Right lobe of liver (tissue), 6 donors: ENCODE results near the gene OSBPL3. TPM values are rescaled to one million over a fixed set of nuclear protein-coding genes. Genes with fewer than 3 reads are reported as not detected.
"Not testable (repeated sequence)": the region's sequence is repeated elsewhere in the genome, so short reads cannot be mapped to it uniquely, and the experiment has no call there.

Experiments
- ATAC-seq, 4 donors: fragments of 200-7000 bp; cut with Tn5 transposase; one replicate each; pipeline ENCODE4 v1.9.1; 2020; ENCODE audit warnings: mild to moderate bottlenecking in 4 of 4, moderate library complexity in 4 of 4
- DNase-seq, 3 donors: peaks; one replicate each; pipeline ENCODE4 v3.0.0-alpha.2; 2020
- H3K27ac ChIP-seq, 3 donors: fragments of 200-600 bp; one replicate each; pipeline ENCODE4 v1.8.0; 2022
- H3K27me3 ChIP-seq, 2 donors: fragments of 200-600 bp; one replicate each; pipeline ENCODE4 v1.8.0; 2022
- H3K36me3 ChIP-seq, 4 donors: fragments of 200-600 bp; sonication (generic) in 1 of 4; one replicate each; pipeline versions ENCODE4 v1.5.1 to v1.8.0; 2017 to 2022; ENCODE audit warnings: control low read depth in 1 of 4
- H3K4me1 ChIP-seq, 4 donors: fragments of 200-600 bp; sonication (generic) in 1 of 4; one replicate each; pipeline versions ENCODE4 v1.5.1 to v1.8.0; 2017 to 2022; ENCODE audit warnings: control low read depth in 1 of 4
- H3K4me3 ChIP-seq, 3 donors: fragments of 200-600 bp; one replicate each; pipeline ENCODE4 v1.8.0; 2022
- H3K9me3 ChIP-seq, 4 donors: fragments of 200-600 bp; sonication (generic) in 1 of 4; one replicate each; pipeline versions ENCODE4 v1.5.1 to v1.8.0; 2017 to 2022; ENCODE audit warnings: control low read depth in 1 of 4
- CTCF ChIP-seq, 4 donors: fragments of 200-600 bp in 3 of 4; fragments of 450-650 bp in 1 of 4; IDR thresholded peaks; one replicate each; pipeline versions ENCODE4 v1.5.1 to v1.8.0; 2016 to 2022; ENCODE audit warnings: antibody characterized with exemption in 4 of 4, mild to moderate bottlenecking in 2 of 4
- POLR2A ChIP-seq: fragments of 450-650 bp; IDR thresholded peaks from one replicate; pipeline ENCODE4 v1.6.1; 2017; ENCODE audit warnings: antibody characterized with exemption, mild to moderate bottlenecking
- WGBS: methylation state at CpG from one replicate; pipeline ENCODE4 v1.1.6; 2018; ENCODE audit warnings: low coverage, low lambda C conversion rate; ENCODE audit not compliant: insufficient coverage; ENCODE audit errors: missing lambda C conversion rate; 5-methylcytosine and 5-hydroxymethylcytosine counted together
- intact Hi-C, 2 donors: fragments of 100-400 bp; cut with DNase I; formaldehyde crosslinking; loops; one replicate each; pipeline versions ENCODE4 v1.11.2 to v1.14.1; 2022
- total RNA-seq, 6 experiments: library from RNA; depleted of rRNA in 2 of 6; stranded (reverse); fragments of >200 nt in 2 of 6; fragmentation: NEBNext Ultra II Directional in 3 of 6; extraction: Animal tissue kit (Norgen Biotek cat#: 25700) in 3 of 6; gene quantifications; one replicate each; pipeline versions ENCODE4 v1.1.0 to v1.2.4, GENCODE V29; 2016 to 2023
- donor health status: DM: no; HTN: yes; CAD: no.
- donor health status: DM: no; HTN: no; CAD: no.
- donor health status: DM: no; HTN: no; CAD: no.
- donor health status: DM: no; HTN: yes; CAD: no.
- donor health status: DM: no; HTN: yes; CAD: no.

OSBPL3 gene
- total RNA-seq, 6 experiments from 2014 or later: 0.70 to 8.2 (median 2.4) TPM

GRCh38 chr7:24905996-24906770, 73.8 kb downstream of the OSBPL3 start:
- H3K4me1 ChIP-seq: peaks cover 0 to 7% (median 0%) of the 10 kb centered on the region in 4 donors
- WGBS: 86% methylated on average over 2 of the region's 4 CpGs
- no peak for ATAC-seq

GRCh38 chr7:24903992-24904391, 76.0 kb downstream of the OSBPL3 start:
- WGBS: 95% methylated on average over 4 of the region's 4 CpGs
- intact Hi-C loops, ATAC-seq: not testable (repeated sequence)

More at GRCh38 chr7:24905996-24906770, 73.8 kb downstream of the OSBPL3 start:
- TF ChIP-seq POLR2A: no peak
- no peak for TF ChIP-seq CTCF (IDR thresholded peaks at IDR 0.05)
- H3K27ac ChIP-seq: no peak overlapping the region
- DNase-seq: no peak
- no peaks in the 10 kb centered on the region for H3K36me3 ChIP-seq
- no peaks in the 10 kb centered on the region for H3K9me3 ChIP-seq
- H3K27me3 ChIP-seq: no peaks in the 10 kb centered on the region
- intact Hi-C loops: no loop called here
- H3K4me3 ChIP-seq: no peak overlapping the region

GRCh38 chr7:24903559-24903958, 76.4 kb downstream of the OSBPL3 start:
- intact Hi-C loops: no loop called here
- 76% methylated on average over 3 of the region's 3 CpGs for WGBS
- H3K27me3 ChIP-seq: no peaks in the 10 kb centered on the region
- H3K36me3 ChIP-seq: no peaks in the 10 kb centered on the region
- DNase-seq (no peak), ATAC-seq (peak in 1 of 4 donors; percentile 4)
- no peaks in the 10 kb centered on the region for H3K9me3 ChIP-seq
- H3K4me3 ChIP-seq: no peak overlapping the region
- TF ChIP-seq POLR2A (no peak), CTCF (IDR thresholded peaks at IDR 0.05) (no peak)
- H3K4me1 ChIP-seq: peaks cover 0 to 7% (median 0%) of the 10 kb centered on the region in 4 donors
- no peak overlapping the region for H3K27ac ChIP-seq

More at GRCh38 chr7:24903992-24904391, 76.0 kb downstream of the OSBPL3 start:
- not testable (repeated sequence) for H3K36me3 ChIP-seq, H3K4me3 ChIP-seq, DNase-seq, H3K9me3 ChIP-seq, H3K4me1 ChIP-seq, H3K27me3 ChIP-seq, H3K27ac ChIP-seq

- intact Hi-C loops: no loop called here
- DNase-seq (no peak), ATAC-seq (no peak)
- no peaks in the 10 kb centered on the region for H3K9me3 ChIP-seq
- no peaks in the 10 kb centered on the region for H3K36me3 ChIP-seq
- H3K27me3 ChIP-seq: no peaks in the 10 kb centered on the region
- H3K4me1 ChIP-seq: peaks cover 0 to 7% (median 0%) of the 10 kb centered on the region in 4 donors
- 72% methylated on average over 2 of the region's 2 CpGs for WGBS
- H3K4me3 ChIP-seq: no peak overlapping the region
- TF ChIP-seq CTCF (IDR thresholded peaks at IDR 0.05) (no peak), POLR2A (no peak)
- no peak overlapping the region for H3K27ac ChIP-seq
Observed at GRCh38 chr7:24902931-24903330, 77.0 kb downstream of the OSBPL3 start.

- intact Hi-C loops: no loop called here
- peaks cover 0 to 7% (median 0%) of the 10 kb centered on the region in 4 donors for H3K4me1 ChIP-seq
- WGBS: 63% methylated on average over 2 of the region's 2 CpGs
- ATAC-seq (no peak), DNase-seq (no peak)
- no peaks in the 10 kb centered on the region for H3K9me3 ChIP-seq
- H3K27me3 ChIP-seq: no peaks in the 10 kb centered on the region
- no peak overlapping the region for H3K4me3 ChIP-seq
- TF ChIP-seq POLR2A: no peak
- no peak for TF ChIP-seq CTCF (IDR thresholded peaks at IDR 0.05)
- no peak overlapping the region for H3K27ac ChIP-seq
- no peaks in the 10 kb centered on the region for H3K36me3 ChIP-seq
Observed at GRCh38 chr7:24902276-24902675, 77.7 kb downstream of the OSBPL3 start.
